Sigmoid colon (tissue), 4 donors: ENCODE data around the gene WDR75.

ENCODE experiments used
- CTCF ChIP-seq, 4 experiments: fragments of 450-650 bp in 3 of 4; fragments of 200-600 bp in 1 of 4; IDR thresholded peaks; one replicate each; pipeline ENCODE4 v1.5.1; 2016 to 2019; ENCODE audit warnings: antibody characterized with exemption in 4 of 4, mild to moderate bottlenecking in 3 of 4, moderate library complexity in 2 of 4
- EP300 ChIP-seq, 4 donors: sonication (generic); formaldehyde crosslinking; IDR thresholded peaks; one replicate each; pipeline ENCODE4 v1.6.1; 2017; ENCODE audit warnings: antibody characterized with exemption in 4 of 4

- no peak for TF ChIP-seq EP300 (IDR thresholded peaks at IDR 0.05)
- no peak for TF ChIP-seq CTCF (IDR thresholded peaks at IDR 0.05)
These were observed 74.0 kb downstream of the WDR75 start for GRCh38 chr2:189515264-189515663.
